PC-9 (cell line): ENCODE results near the gene HMOX1. TPM values are rescaled to one million over a fixed set of nuclear protein-coding genes. Genes with fewer than 3 reads are reported as not detected.

Source experiments
- BruUV-seq: library from RNA; stranded (reverse); fragments of 400-500 nt; replicated peaks from 2 replicates; lab custom pipeline; 2021; lab: Mats Ljungman, UMichigan
- CTCF ChIA-PET: fragments of 300-600 bp; sonication (Branson Sonifier 250); formaldehyde crosslinking; loops from one replicate; lab custom pipeline; 2022; ENCODE audit warnings: antibody characterized with exemption; lab: Charles Lee
- POLR2A ChIA-PET: fragments of 300-600 bp; sonication (Branson Sonifier 250); formaldehyde crosslinking; loops from one replicate; lab custom pipeline; 2022; ENCODE audit warnings: antibody characterized with exemption; ENCODE audit not compliant: unreplicated experiment; lab: Charles Lee
- DNase-seq, 2 experiments: peaks; one replicate each; pipeline versions ENCODE4 v3.0.0 to v3.0.0-alpha.2; 2015 to 2022; ENCODE audit warnings: mixed read lengths in 1 of 2
- H2AFZ ChIP-seq: fragments of 200-600 bp; sonication (generic); 2 replicates; pipeline ENCODE4 v1.8.1; 2017; ENCODE audit warnings: antibody characterized with exemption
- H3F3A ChIP-seq: fragments of 200-600 bp; sonication (generic); 2 replicates; pipeline ENCODE4 v1.8.1; 2017; ENCODE audit warnings: antibody characterized with exemption, mild to moderate bottlenecking, low read depth; ENCODE audit not compliant: insufficient read depth
- H3K27ac ChIP-seq: fragments of 200-600 bp; sonication (generic); 2 replicates; pipeline ENCODE4 v1.6.1; 2016; ENCODE audit warnings: mixed run types
- H3K27me3 ChIP-seq: fragments of 200-600 bp; sonication (generic); 2 replicates; pipeline ENCODE4 v1.6.1; 2016; ENCODE audit warnings: low read depth, mixed run types; ENCODE audit not compliant: insufficient read depth
- H3K36me3 ChIP-seq: fragments of 200-600 bp; sonication (generic); 2 replicates; pipeline ENCODE4 v1.6.1; 2016; ENCODE audit warnings: low read depth, mixed run types
- H3K4me1 ChIP-seq: fragments of 200-600 bp; sonication (generic); replicated peaks from 2 replicates; pipeline ENCODE4 v1.6.1; 2016; ENCODE audit warnings: mixed run types; ENCODE audit not compliant: insufficient read depth
- H3K4me2 ChIP-seq: fragments of 200-600 bp; sonication (generic); 2 replicates; pipeline ENCODE4 v1.6.1; 2017; ENCODE audit warnings: mixed run types
- H3K4me3 ChIP-seq: fragments of 200-600 bp; sonication (generic); 2 replicates; pipeline ENCODE4 v1.6.1; 2016; ENCODE audit warnings: mixed run types
- H3K79me2 ChIP-seq: fragments of 200-600 bp; sonication (generic); 2 replicates; pipeline ENCODE4 v1.6.1; 2017; ENCODE audit warnings: low read depth, mixed run types
- H3K9me2 ChIP-seq: fragments of 200-600 bp; sonication (generic); 2 replicates; pipeline ENCODE4 v1.8.1; 2017; ENCODE audit warnings: mild to moderate bottlenecking; ENCODE audit not compliant: insufficient read depth
- H3K9me3 ChIP-seq: fragments of 200-600 bp; sonication (generic); 2 replicates; pipeline ENCODE4 v1.8.1; 2016; ENCODE audit warnings: low read depth; ENCODE audit not compliant: insufficient read depth
- H4K20me1 ChIP-seq: fragments of 200-600 bp; sonication (generic); 2 replicates; pipeline ENCODE4 v1.8.1; 2017; ENCODE audit not compliant: insufficient read depth
- EZH2 ChIP-seq: fragments of 200-600 bp; sonication (generic); IDR thresholded peaks from 2 replicates; pipeline ENCODE4 v1.8.0; 2017; ENCODE audit warnings: antibody characterized with exemption, low read depth
- intact Hi-C: fragments of 100-400 bp; cut with micrococcal nuclease; formaldehyde crosslinking; loops from one replicate; pipeline ENCODE4 v1.10.0; 2022; ENCODE audit not compliant: unreplicated experiment
- total RNA-seq: library from RNA; stranded (reverse); gene quantifications from 2 replicates; pipeline ENCODE4 v1.2.3, GENCODE V29; 2021
- TF ChIP-seq, protein P1 (sequence below): fragments of 200-600 bp; sonication (generic); conservative IDR thresholded peaks from 2 replicates; pipeline ENCODE4 v1.6.1; 2017; ENCODE audit warnings: mixed run types, antibody characterized with exemption, mild to moderate bottlenecking, moderate library complexity

HMOX1 gene
- total RNA-seq, 1 experiment from 2014 or later: 23.7 TPM

GRCh38 chr22:35357883-35358621, 22.8 kb upstream of the HMOX1 start:
- Histone ChIP-seq H2AFZ (no peak overlapping the region), H3K9me2 (no peaks in the 10 kb centered on the region), H3K4me3 (no peak overlapping the region), H3F3A (peaks cover 41% of the 10 kb centered on the region), H3K9me3 (no peaks in the 10 kb centered on the region), H3K4me2 (peak overlapping the region; percentile 37; the same call in 1 of the 2 replicates), H3K27ac (peak overlapping the region; percentile 74), H3K79me2 (no peaks in the 10 kb centered on the region), H3K27me3 (no peaks in the 10 kb centered on the region), H3K36me3 (no peaks in the 10 kb centered on the region), H3K4me1 (peaks cover 8% of the 10 kb centered on the region), H4K20me1 (no peaks in the 10 kb centered on the region)
- BruUV-seq: TSS peak; percentile 84
- ChIA-PET POLR2A (interaction anchor here (0.6 to 1.0 kb wide), 2 partner anchors 46 to 269 kb away, joined by 3 to 6 read pairs; no protein-coding TSS in a partner anchor), CTCF (interaction anchor here (0.7 to 1.0 kb wide), 2 partner anchors 10 to 27 kb away, joined by 3 to 9 read pairs; no protein-coding TSS in a partner anchor)
- DNase-seq: peak; percentile 78 to 98
- TF ChIP-seq, protein P1, sequence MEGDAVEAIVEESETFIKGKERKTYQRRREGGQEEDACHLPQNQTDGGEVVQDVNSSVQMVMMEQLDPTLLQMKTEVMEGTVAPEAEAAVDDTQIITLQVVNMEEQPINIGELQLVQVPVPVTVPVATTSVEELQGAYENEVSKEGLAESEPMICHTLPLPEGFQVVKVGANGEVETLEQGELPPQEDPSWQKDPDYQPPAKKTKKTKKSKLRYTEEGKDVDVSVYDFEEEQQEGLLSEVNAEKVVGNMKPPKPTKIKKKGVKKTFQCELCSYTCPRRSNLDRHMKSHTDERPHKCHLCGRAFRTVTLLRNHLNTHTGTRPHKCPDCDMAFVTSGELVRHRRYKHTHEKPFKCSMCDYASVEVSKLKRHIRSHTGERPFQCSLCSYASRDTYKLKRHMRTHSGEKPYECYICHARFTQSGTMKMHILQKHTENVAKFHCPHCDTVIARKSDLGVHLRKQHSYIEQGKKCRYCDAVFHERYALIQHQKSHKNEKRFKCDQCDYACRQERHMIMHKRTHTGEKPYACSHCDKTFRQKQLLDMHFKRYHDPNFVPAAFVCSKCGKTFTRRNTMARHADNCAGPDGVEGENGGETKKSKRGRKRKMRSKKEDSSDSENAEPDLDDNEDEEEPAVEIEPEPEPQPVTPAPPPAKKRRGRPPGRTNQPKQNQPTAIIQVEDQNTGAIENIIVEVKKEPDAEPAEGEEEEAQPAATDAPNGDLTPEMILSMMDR: no peak
- TF ChIP-seq EZH2: no peak
- intact Hi-C loops: loop anchor here (2.0 to 10.0 kb wide), 4 partner anchors 19 to 427 kb away; no protein-coding TSS in a partner anchor

DNA sequence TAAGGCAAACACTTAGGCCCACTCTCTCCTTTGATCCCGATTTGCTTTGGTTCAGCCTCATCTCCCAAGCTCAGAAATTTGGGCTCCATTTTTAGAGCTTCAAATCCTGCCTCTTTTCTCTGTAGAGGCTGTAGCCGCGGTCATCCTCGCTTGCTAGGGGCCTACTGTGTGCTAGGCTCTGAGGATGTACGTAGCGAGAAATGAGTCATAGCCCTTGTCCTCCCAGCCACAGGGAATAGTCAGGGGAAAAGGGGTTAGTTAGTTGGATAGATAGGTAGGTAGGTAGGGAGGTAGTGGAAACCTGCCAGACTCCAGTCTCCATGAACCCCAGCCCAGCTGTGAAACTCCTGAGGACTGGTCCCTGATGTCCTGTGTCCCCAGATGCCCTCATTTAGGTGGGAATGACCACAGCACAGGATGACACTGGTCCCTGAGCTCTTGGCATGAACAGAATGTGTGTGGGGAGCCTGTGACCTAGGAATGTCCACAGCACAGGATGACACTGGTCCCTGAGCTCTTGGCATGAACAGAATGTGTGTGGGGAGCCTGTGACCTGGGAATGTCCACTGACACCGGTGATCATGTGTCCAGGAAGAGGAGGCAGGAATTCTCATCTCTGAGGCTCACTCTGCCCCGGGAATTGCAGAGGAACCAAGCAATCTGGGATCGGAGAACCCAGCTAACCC, 21.4 kb upstream of the HMOX1 start:
- Histone ChIP-seq H3K4me2 (no peak overlapping the region), H3K9me2 (no peaks in the 10 kb centered on the region), H3K9me3 (no peaks in the 10 kb centered on the region), H3K4me1 (peaks cover 19% of the 10 kb centered on the region), H3K4me3 (no peak overlapping the region), H3K27ac (no peak overlapping the region), H4K20me1 (no peaks in the 10 kb centered on the region), H3K27me3 (no peaks in the 10 kb centered on the region), H3F3A (peaks cover 53% of the 10 kb centered on the region), H3K36me3 (no peaks in the 10 kb centered on the region), H2AFZ (no peak overlapping the region), H3K79me2 (no peaks in the 10 kb centered on the region)
- intact Hi-C loops: loop anchor here (2.0 to 10.0 kb wide), 4 partner anchors 17 to 425 kb away; no protein-coding TSS in a partner anchor
- ChIA-PET POLR2A (no interaction called here), CTCF (no interaction called here)
- DNase-seq: no peak
- TF ChIP-seq, protein P1: no peak
- TF ChIP-seq EZH2: no peak
- BruUV-seq: no TSS peak

GRCh38 chr22:35361001-35361558, 19.8 kb upstream of the HMOX1 start:
- Histone ChIP-seq H3K27me3 (no peaks in the 10 kb centered on the region), H3K9me3 (no peaks in the 10 kb centered on the region), H3F3A (peaks cover 59% of the 10 kb centered on the region), H3K79me2 (no peaks in the 10 kb centered on the region), H4K20me1 (no peaks in the 10 kb centered on the region), H3K4me2 (no peak overlapping the region), H2AFZ (no peak overlapping the region), H3K27ac (no peak overlapping the region), H3K9me2 (no peaks in the 10 kb centered on the region), H3K4me3 (no peak overlapping the region), H3K4me1 (peaks cover 25% of the 10 kb centered on the region), H3K36me3 (no peaks in the 10 kb centered on the region)
- TF ChIP-seq EZH2: no peak
- TF ChIP-seq, protein P1: no peak
- DNase-seq: no peak
- ChIA-PET POLR2A (interaction anchor here (0.7 kb wide), 2 partner anchors 11 to 1098 kb away, joined by 11 to 12 read pairs; no protein-coding TSS in a partner anchor), CTCF (interaction anchor here (0.8 kb wide), 1 partner anchor 10 kb away, joined by 5 read pairs; no protein-coding TSS in a partner anchor)
- intact Hi-C loops: no loop called here
- BruUV-seq: no TSS peak
